Lung (tissue), 4 donors: ENCODE data around the gene SPANXB1. TPM values are rescaled to one million over a fixed set of nuclear protein-coding genes. Genes with fewer than 3 reads are reported as not detected.

Experiments used
- polyA plus RNA-seq, 2 donors: library from polyadenylated mRNA; stranded (reverse); fragments of 200-250 nt; gene quantifications; one replicate each; pipeline ENCODE4 v1.2.1, GENCODE V29; 2013
- total RNA-seq, 2 donors: library from RNA; depleted of rRNA in 1 of 2; stranded (reverse); fragments of >200 nt in 1 of 2; gene quantifications; one replicate each; pipeline ENCODE4 v1.2.1, GENCODE V29; 2014 to 2021
- donor health status: Bipolar disorder and iron deficiency.
- donor health status: healthy.
- donor health status: DM: yes; HTN: yes; CAD: no.

The SPANXB1 gene
- total and polyA plus RNA-seq, 4 donors, result not detected

Other genes with a start within 250 kb of the SPANXB1 start
- gene LDOC1, start 174.5 kb downstream of the SPANXB1 start, total RNA-seq, result 10 to 100 TPM; 20.1 to 21.6 TPM
- gene LDOC1, start 174.5 kb downstream of the SPANXB1 start, polyA plus RNA-seq, result 10 to 100 TPM in 1 of 2 donors, 1 to 10 TPM in 1; 9.9 to 21.7 TPM
- gene SPANXC, start 239.9 kb downstream of the SPANXB1 start, total RNA-seq, result not detected
- gene SPANXC, start 239.9 kb downstream of the SPANXB1 start, polyA plus RNA-seq, result not detected